Measurements from ENCODE around the gene BGLAP.
A peak's percentile ranks its signal among the peaks of the same experiment; 100 is the strongest.

DNA sequence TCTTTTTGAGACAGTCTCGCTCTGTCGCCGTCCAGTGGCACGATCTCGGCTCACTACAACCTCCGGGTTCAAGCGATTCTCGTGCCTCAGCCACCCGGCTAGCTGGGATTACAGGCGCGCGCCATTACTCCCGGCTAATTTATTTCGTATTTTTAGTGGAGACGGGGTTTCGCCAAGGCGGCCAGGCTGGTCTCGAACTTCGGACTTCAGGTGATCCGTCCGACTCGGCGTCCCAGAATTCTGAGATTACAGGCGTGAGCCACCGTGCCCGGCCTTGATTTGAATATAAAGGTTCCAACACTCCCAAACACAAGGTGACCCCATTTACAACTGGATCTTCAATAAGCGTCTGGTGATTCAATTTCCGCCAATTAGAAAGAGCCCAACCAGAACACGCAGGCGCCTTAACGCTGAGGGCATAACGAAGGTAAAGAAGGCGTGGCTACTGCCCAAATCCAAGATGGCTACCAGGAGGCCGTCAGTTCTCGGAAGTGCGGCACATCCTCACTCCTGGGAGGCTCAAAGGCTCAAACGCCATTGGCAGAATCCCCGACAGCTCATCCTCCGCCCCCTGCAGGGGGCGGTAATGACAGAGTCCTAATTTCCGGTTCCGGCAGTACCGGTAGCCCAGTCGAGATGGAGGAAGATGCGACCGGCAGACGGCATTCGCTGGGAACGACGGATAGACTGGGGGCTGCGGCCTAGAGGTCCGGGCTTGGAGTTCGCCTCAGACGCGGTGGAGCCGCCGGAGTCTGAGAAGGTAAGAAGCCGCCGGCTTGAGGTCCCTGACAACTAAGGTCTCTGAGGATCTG, 48.3 kb upstream of the BGLAP start, which contains the start of gene SLC25A44:
- TF ChIP-seq, protein P1, sequence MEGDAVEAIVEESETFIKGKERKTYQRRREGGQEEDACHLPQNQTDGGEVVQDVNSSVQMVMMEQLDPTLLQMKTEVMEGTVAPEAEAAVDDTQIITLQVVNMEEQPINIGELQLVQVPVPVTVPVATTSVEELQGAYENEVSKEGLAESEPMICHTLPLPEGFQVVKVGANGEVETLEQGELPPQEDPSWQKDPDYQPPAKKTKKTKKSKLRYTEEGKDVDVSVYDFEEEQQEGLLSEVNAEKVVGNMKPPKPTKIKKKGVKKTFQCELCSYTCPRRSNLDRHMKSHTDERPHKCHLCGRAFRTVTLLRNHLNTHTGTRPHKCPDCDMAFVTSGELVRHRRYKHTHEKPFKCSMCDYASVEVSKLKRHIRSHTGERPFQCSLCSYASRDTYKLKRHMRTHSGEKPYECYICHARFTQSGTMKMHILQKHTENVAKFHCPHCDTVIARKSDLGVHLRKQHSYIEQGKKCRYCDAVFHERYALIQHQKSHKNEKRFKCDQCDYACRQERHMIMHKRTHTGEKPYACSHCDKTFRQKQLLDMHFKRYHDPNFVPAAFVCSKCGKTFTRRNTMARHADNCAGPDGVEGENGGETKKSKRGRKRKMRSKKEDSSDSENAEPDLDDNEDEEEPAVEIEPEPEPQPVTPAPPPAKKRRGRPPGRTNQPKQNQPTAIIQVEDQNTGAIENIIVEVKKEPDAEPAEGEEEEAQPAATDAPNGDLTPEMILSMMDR (IDR thresholded peaks at IDR 0.05; ENCODE audit: borderline replicate concordance, extremely low read depth, low read length, poor library complexity, severe bottlenecking): peak; percentile 70
- no peak for TF ChIP-seq EZH2 (IDR thresholded peaks at IDR 0.05; ENCODE audit: borderline replicate concordance, low read depth, low read length, severe bottlenecking)

Measured in DND-41 (cell line).